OCI-LY1 (cell line): ENCODE results near the gene E2F8.

Source experiments
- H2AFZ ChIP-seq: fragments of 200-600 bp; sonication (generic), shearing (Covaris generic); 2 replicates; pipeline ENCODE4 v1.6.0; 2014; ENCODE audit warnings: antibody characterized with exemption, mild to moderate bottlenecking, low read length
- H3F3A ChIP-seq: fragments of 200-600 bp; sonication (generic), shearing (Covaris generic); 2 replicates; pipeline ENCODE4 v1.6.0; 2014; ENCODE audit warnings: mild to moderate bottlenecking, antibody characterized with exemption, low read length, moderate library complexity; ENCODE audit not compliant: insufficient read depth
- H3K27ac ChIP-seq: fragments of 200-600 bp; sonication (generic); 2 replicates; pipeline ENCODE4 v1.5.1; 2014; ENCODE audit warnings: low read length, mixed run types, mild to moderate bottlenecking, low read depth; ENCODE audit not compliant: poor library complexity, severe bottlenecking
- H3K27me3 ChIP-seq: fragments of 200-600 bp; sonication (generic); 2 replicates; pipeline ENCODE4 v1.6.0; 2014; ENCODE audit warnings: antibody characterized with exemption, mild to moderate bottlenecking, low read length, moderate library complexity; ENCODE audit not compliant: insufficient read depth
- H3K36me3 ChIP-seq: fragments of 200-600 bp; sonication (generic); 2 replicates; pipeline ENCODE4 v1.6.1; 2014; ENCODE audit warnings: mild to moderate bottlenecking, antibody characterized with exemption, low read length, moderate library complexity, mixed read lengths; ENCODE audit not compliant: insufficient read depth
- H3K4me1 ChIP-seq: fragments of 200-600 bp; sonication (generic); 2 replicates; pipeline ENCODE4 v1.5.1; 2014; ENCODE audit warnings: mild to moderate bottlenecking, low read length, moderate library complexity; ENCODE audit not compliant: insufficient read depth, severe bottlenecking
- H3K4me2 ChIP-seq: fragments of 200-600 bp; sonication (generic), shearing (Covaris generic); 2 replicates; pipeline ENCODE4 v1.6.1; 2014; ENCODE audit warnings: low read length
- H3K4me3 ChIP-seq: fragments of 200-600 bp; sonication (generic); 2 replicates; pipeline ENCODE4 v1.5.1; 2014; ENCODE audit warnings: low read length, low read depth, mild to moderate bottlenecking, mixed read lengths; ENCODE audit not compliant: poor library complexity, severe bottlenecking
- H3K79me2 ChIP-seq: fragments of 200-600 bp; shearing (Covaris generic); 2 replicates; pipeline ENCODE4 v1.6.1; 2016; ENCODE audit warnings: mixed run types, low read length, mixed read lengths; ENCODE audit not compliant: insufficient read depth
- H3K9ac ChIP-seq: fragments of 200-600 bp; sonication (generic), shearing (Covaris generic); 2 replicates; pipeline ENCODE4 v1.6.1; 2014; ENCODE audit warnings: mild to moderate bottlenecking, low read length, mixed read lengths
- H3K9me2 ChIP-seq: fragments of 200-600 bp; sonication (generic), shearing (Covaris generic); 2 replicates; pipeline ENCODE4 v1.6.1; 2014; ENCODE audit warnings: low read depth, mild to moderate bottlenecking, low read length, mixed read lengths
- H3K9me3 ChIP-seq: fragments of 200-600 bp; shearing (Covaris generic); 2 replicates; pipeline ENCODE4 v1.6.1; 2014; ENCODE audit warnings: low read length, mixed read lengths
- H4K20me1 ChIP-seq: fragments of 200-600 bp; sonication (generic), shearing (Covaris generic); 2 replicates; pipeline ENCODE4 v1.6.0; 2016; ENCODE audit warnings: mild to moderate bottlenecking, low read length; ENCODE audit not compliant: insufficient read depth
- EZH2 ChIP-seq: fragments of 200-600 bp; sonication (generic), shearing (Covaris generic); IDR thresholded peaks from 2 replicates; pipeline ENCODE4 v1.8.0; 2017; ENCODE audit warnings: borderline replicate concordance, mixed run types, mild to moderate bottlenecking, antibody characterized with exemption, low read length, moderate library complexity, mixed read lengths
- TF ChIP-seq, protein P1 (sequence below): fragments of 200-600 bp; sonication (generic), shearing (Covaris generic); IDR thresholded peaks from 2 replicates; pipeline ENCODE4 v1.5.1; 2017; ENCODE audit warnings: mild to moderate bottlenecking, antibody characterized with exemption, low read length, moderate library complexity, mixed read lengths

E2F8 gene

GRCh38 chr11:19229671-19230070, 11.1 kb downstream of the E2F8 start:
- Histone ChIP-seq H3K4me3 (no peak overlapping the region), H3K4me1 (no peaks in the 10 kb centered on the region), H3K79me2 (no peaks in the 10 kb centered on the region), H3K9ac (no peak overlapping the region), H3K9me2 (no peaks in the 10 kb centered on the region), H2AFZ (no peak overlapping the region), H3K9me3 (no peaks in the 10 kb centered on the region), H3K27me3 (no peaks in the 10 kb centered on the region), H3K27ac (no peak overlapping the region), H4K20me1 (no peaks in the 10 kb centered on the region), H3K36me3 (peaks cover 99% of the 10 kb centered on the region), H3K4me2 (no peak overlapping the region), H3F3A (no peaks in the 10 kb centered on the region)
- no peak for TF ChIP-seq EZH2
- TF ChIP-seq, protein P1, sequence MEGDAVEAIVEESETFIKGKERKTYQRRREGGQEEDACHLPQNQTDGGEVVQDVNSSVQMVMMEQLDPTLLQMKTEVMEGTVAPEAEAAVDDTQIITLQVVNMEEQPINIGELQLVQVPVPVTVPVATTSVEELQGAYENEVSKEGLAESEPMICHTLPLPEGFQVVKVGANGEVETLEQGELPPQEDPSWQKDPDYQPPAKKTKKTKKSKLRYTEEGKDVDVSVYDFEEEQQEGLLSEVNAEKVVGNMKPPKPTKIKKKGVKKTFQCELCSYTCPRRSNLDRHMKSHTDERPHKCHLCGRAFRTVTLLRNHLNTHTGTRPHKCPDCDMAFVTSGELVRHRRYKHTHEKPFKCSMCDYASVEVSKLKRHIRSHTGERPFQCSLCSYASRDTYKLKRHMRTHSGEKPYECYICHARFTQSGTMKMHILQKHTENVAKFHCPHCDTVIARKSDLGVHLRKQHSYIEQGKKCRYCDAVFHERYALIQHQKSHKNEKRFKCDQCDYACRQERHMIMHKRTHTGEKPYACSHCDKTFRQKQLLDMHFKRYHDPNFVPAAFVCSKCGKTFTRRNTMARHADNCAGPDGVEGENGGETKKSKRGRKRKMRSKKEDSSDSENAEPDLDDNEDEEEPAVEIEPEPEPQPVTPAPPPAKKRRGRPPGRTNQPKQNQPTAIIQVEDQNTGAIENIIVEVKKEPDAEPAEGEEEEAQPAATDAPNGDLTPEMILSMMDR: no peak

DNA sequence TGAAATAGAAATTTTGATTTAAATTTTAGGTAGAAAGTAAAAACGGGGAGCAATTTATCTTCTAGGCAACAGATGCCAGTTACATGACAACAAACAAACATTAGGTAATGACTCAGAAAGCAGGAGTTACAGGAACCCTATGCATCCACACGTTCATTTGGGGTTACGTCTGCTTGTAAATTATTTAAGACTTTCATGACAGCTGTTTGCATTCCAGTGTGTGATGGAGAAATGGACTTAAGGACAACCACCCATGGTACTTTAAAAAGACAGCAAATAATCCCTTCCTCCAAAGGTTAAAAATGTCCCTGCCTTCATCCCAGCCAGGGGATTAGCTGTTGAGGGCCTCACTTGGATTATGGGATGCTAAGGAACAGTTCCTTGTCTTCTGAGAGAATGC, 11.8 kb downstream of the E2F8 start:
- Histone ChIP-seq H3K9me3 (no peaks in the 10 kb centered on the region), H3K36me3 (peaks cover 99% of the 10 kb centered on the region), H3K4me2 (no peak overlapping the region), H3K4me1 (no peaks in the 10 kb centered on the region), H4K20me1 (no peaks in the 10 kb centered on the region), H3K79me2 (no peaks in the 10 kb centered on the region), H2AFZ (no peak overlapping the region), H3F3A (no peaks in the 10 kb centered on the region), H3K9me2 (no peaks in the 10 kb centered on the region), H3K27me3 (no peaks in the 10 kb centered on the region), H3K9ac (no peak overlapping the region), H3K4me3 (no peak overlapping the region), H3K27ac (no peak overlapping the region)
- TF ChIP-seq, protein P1: no peak
- TF ChIP-seq EZH2: no peak

DNA sequence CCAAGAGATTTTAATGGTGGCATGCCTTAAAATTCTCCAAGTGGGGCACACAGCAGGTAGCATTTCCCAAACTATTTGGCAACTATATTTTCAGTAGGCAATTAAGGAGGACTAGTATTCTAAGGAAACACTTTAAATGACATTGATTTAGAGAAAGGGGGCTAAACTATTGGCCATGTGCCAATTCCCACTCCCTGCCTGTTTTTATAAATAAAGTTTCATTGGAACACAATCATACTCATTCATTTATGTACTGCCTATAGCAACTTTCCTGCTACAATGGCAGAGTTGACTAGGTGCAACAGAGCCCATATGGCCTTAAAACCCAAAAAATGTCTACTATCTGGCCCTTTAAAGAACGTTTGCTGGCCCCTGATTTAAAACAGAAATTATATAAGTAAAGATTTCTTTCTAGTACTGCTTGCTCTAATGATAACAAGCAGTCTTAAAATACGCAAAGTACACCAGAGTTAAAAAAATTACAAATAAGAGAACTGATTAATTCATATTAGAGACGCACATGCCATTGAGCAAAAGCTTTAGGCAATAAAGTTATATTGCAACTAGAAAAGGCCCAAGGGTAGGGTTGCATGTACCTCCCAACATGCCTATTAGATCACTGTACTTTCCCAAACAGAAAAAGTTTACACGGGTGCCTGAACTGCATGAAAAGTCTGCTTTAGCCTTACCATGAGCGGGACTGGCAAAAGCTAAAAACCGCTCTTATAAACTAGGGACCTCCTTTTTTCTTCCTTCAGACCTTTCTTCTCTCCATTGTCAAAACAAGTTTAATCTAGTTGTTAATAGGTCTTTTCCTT, 14.2 kb downstream of the E2F8 start:
- Histone ChIP-seq H3K36me3 (peaks cover 87% of the 10 kb centered on the region), H3K27me3 (no peaks in the 10 kb centered on the region), H3K9me2 (no peaks in the 10 kb centered on the region), H3K4me3 (no peak overlapping the region), H3F3A (no peaks in the 10 kb centered on the region), H4K20me1 (no peaks in the 10 kb centered on the region), H3K27ac (no peak overlapping the region), H3K4me2 (no peak overlapping the region), H2AFZ (no peak overlapping the region), H3K79me2 (no peaks in the 10 kb centered on the region), H3K4me1 (no peaks in the 10 kb centered on the region), H3K9ac (no peak overlapping the region), H3K9me3 (no peaks in the 10 kb centered on the region)
- TF ChIP-seq EZH2: no peak
- TF ChIP-seq, protein P1: no peak
